AG09309 (cell line): ENCODE measurements around the gene BSG.

Experiments used
- DNase-seq: peaks from one replicate; pipeline ENCODE4 v3.0.0-alpha.2; 2010; ENCODE audit warnings: low read depth
- H3K4me3 ChIP-seq: 2 replicates; pipeline ENCODE4 v1.5.1; 2011; ENCODE audit warnings: mild to moderate bottlenecking, low read depth, low read length, moderate library complexity; ENCODE audit not compliant: control insufficient read depth
- TF ChIP-seq, protein P1 (sequence below): IDR thresholded peaks from 2 replicates; pipeline ENCODE4 v1.5.1; 2011; ENCODE audit warnings: mild to moderate bottlenecking, low read depth, low read length, inconsistent platforms; ENCODE audit not compliant: insufficient read depth, control insufficient read depth; ENCODE audit errors: missing control alignments

Gene BSG

DNA sequence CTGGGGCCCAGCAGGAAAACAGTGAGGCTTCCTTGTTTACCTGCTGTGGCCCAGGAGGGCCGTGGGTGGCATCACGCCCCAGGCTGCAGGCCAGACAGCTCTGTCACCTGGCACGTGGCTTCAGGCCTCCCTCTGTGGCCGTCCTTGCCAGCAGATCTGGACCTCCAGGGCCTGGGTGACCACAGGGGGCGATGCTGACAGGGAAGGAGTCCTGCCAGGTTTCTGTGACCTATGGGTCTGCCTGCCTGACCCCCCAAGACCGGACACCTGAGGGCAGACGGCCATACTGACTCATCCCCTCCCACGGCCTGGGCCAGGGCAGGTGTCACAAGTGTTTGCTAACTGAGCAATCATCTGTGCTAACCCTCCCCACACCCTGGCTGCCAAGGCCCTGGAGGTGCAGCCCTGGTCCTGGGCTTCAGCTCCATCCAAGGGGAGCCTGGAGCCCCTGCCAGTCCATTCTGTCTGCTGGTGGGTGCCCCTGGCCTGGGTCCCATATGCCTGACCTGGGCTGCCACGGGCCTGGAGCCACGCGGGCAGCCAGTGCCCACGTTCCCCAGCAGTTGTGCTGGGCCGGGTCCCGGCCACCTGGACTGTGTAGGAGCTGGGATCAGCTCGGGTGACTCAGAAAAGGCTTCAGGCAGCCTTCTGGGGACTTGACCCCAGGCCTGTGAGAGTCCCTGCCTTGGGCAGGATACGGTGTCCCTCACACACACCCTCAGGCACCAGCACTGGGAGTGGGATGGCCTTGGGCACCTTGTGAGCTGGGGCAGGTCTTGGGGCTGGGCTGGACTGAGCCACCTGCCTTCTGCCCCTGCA lies 37.2 kb upstream of the BSG start:
- no peak overlapping the region for H3K4me3 ChIP-seq
- DNase-seq = no peak
- TF ChIP-seq, protein P1, sequence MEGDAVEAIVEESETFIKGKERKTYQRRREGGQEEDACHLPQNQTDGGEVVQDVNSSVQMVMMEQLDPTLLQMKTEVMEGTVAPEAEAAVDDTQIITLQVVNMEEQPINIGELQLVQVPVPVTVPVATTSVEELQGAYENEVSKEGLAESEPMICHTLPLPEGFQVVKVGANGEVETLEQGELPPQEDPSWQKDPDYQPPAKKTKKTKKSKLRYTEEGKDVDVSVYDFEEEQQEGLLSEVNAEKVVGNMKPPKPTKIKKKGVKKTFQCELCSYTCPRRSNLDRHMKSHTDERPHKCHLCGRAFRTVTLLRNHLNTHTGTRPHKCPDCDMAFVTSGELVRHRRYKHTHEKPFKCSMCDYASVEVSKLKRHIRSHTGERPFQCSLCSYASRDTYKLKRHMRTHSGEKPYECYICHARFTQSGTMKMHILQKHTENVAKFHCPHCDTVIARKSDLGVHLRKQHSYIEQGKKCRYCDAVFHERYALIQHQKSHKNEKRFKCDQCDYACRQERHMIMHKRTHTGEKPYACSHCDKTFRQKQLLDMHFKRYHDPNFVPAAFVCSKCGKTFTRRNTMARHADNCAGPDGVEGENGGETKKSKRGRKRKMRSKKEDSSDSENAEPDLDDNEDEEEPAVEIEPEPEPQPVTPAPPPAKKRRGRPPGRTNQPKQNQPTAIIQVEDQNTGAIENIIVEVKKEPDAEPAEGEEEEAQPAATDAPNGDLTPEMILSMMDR = no peak

DNA sequence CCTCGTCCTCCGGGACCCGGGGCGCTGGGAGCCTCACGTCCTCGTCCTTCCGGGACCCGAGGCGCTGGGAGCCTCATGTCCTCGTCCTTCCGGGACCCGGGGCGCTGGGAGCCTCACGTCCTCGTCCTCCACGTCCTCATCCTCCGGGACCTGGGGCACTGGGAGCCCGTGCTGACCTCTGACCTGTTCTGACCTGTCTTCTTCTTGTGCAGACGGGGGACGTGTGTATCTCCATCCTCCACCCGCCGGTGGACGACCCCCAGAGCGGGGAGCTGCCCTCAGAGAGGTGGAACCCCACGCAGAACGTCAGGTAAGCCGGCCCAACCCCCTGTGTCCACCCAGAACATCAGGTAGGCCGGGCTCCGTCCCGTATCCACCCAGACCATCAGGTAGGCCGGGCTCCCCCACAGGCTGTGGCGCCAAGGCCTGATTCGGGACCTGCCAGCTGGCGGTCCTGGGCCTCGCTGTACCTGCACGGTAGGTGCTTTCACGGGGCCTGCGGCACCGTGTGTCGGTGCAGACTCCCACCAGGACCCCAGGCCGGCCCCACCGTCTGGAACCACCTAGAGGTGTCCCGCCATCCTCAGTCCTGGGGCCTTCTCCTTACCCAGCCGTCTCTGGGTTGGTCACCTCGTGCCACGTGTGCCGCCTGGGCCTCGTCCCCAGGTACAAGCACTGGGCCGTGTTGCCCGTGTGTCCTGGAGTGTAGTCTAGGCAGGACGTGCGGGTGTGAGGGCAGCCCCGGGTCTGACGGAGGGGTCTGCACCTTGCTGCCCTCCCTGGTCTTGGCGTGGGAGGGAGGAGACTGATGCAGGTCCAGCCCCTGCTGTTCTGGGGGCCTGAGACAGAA lies 36.1 kb upstream of the BSG start:
- no peak for DNase-seq
- TF ChIP-seq, protein P1 = no peak
- H3K4me3 ChIP-seq = no peak overlapping the region

DNA sequence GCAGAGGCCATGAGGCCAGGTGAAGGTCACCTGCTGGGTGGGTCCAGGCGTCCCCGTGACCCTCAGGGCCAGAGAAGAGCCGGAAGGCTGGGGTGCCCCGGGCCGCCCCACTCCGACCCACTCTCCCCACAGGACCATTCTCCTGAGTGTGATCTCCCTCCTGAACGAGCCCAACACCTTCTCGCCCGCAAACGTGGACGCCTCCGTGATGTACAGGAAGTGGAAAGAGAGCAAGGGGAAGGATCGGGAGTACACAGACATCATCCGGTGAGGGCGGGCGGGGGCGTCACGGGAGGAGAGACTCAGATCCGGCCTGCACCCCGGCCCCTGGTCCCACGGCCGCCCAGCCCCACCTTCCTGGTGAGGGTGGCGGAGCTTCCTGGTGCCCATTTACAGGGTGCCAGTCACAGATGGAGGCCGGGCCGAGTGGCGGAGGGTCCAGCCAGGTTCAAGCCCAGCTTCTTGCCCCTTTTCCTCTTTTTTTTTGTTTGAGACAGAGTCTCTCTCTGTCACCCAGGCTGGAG lies 35.5 kb upstream of the BSG start:
- DNase-seq = no peak
- no peak overlapping the region for H3K4me3 ChIP-seq
- TF ChIP-seq, protein P1 = no peak

DNA sequence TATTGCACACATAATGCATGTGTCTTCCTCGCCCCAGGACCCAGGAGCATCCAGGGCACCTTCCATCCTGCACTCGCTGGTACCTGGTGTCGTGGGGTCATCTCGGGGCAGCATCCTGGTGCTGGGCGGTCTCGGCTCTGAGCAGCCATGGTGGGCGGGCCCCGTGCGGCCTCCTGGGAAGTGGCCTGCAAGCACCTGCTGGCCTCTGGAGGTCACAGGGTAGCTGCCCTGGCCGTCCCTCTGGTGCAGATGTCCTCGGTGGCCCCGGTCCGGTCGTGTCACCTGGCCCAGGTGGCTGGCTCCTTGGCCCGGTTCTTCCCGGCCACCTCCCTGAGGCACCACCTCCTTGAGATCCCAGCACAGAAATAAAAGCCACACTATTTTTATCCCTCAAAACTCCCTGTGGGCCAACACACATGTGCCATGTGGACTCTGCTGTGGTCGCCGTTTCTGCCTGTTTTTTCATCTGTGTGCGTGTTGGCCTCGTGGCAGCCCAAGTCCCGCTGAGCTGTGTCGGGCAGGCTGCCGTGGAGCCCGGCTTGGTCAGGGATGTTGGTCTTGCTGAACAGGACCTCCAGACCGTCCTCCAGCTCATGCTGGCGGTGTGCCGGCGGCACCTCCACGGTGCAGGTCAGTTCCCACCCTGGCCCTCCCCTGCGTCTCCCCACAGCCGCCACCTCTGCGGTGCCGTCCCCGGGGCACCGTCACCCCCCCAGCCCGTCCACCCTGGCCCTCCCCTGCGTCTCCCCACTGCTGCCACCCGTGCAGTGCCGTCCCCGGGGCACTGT lies 33.6 kb upstream of the BSG start:
- TF ChIP-seq, protein P1 = no peak
- no peak overlapping the region for H3K4me3 ChIP-seq
- no peak for DNase-seq

DNA sequence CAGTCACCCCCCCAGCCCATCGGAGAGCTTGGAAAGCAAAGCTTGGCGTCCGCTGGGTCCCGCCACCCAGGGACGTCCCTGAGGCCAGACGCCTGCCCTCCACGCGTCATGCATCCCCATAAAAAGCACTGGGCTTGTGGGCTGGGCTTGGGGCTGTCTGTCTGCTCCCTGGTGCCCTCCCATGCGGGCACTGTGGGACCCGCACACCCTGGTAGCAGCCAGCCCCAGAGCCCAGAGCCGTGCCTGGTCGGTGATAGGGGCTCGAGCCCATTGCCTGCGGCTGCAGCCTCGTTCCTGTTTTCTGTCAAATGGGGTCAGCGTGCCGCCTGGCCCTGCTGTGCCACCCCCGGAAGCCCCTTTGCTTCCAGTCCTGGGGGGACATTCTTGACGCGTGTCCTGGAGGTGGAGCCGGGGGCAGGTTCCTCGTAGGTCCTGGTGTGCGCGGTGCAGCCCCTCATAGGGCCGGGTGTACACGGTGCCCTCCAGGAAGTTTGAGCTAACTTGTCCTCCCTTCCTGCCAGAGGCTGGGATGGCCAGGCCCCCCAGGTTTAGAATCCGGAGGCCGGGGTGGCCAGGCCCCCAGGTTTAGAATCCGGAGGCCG lies 32.9 kb upstream of the BSG start:
- TF ChIP-seq, protein P1 = no peak
- no peak overlapping the region for H3K4me3 ChIP-seq
- DNase-seq = no peak
